Lower lobe of right lung (tissue), 2 donors: ENCODE results near the gene ZNF609. TPM values are rescaled to one million over a fixed set of nuclear protein-coding genes. Genes with fewer than 3 reads are reported as not detected.

Source experiments
- ATAC-seq, 2 donors: fragments of 200-7000 bp; cut with Tn5 transposase; one replicate each; pipeline ENCODE4 v1.9.1; 2020 to 2022; ENCODE audit warnings: mild to moderate bottlenecking in 2 of 2, moderate library complexity in 2 of 2
- DNase-seq: peaks from one replicate; pipeline ENCODE4 v3.0.0-alpha.2; 2020
- H3K27ac ChIP-seq: fragments of 200-600 bp; one replicate; pipeline ENCODE4 v1.8.0; 2022
- H3K27me3 ChIP-seq: fragments of 200-600 bp; one replicate; pipeline ENCODE4 v1.8.0; 2022; ENCODE audit warnings: low read depth
- H3K36me3 ChIP-seq: fragments of 200-600 bp; one replicate; pipeline ENCODE4 v1.8.0; 2022; ENCODE audit warnings: mild to moderate bottlenecking
- H3K4me1 ChIP-seq: fragments of 200-600 bp; one replicate; pipeline ENCODE4 v1.8.0; 2022
- H3K4me3 ChIP-seq: fragments of 200-600 bp; one replicate; pipeline ENCODE4 v1.8.0; 2022; ENCODE audit warnings: mild to moderate bottlenecking
- H3K9me3 ChIP-seq: fragments of 200-600 bp; one replicate; pipeline ENCODE4 v1.8.0; 2022
- intact Hi-C: fragments of 100-400 bp; cut with DNase I; formaldehyde crosslinking; loops from one replicate; pipeline ENCODE4 v1.11.0; 2022
- total RNA-seq: library from RNA; stranded (reverse); fragmentation: NEBNext Ultra II Directional; extraction: Animal tissue kit (Norgen Biotek cat#: 25700); gene quantifications from one replicate; pipeline ENCODE4 v1.2.1, GENCODE V29; 2021
- TF ChIP-seq, protein P1 (sequence below): fragments of 200-600 bp; IDR thresholded peaks from one replicate; pipeline ENCODE4 v1.8.0; 2022; ENCODE audit warnings: antibody characterized with exemption, mild to moderate bottlenecking
- donor health status: DM: no; HTN: yes; CAD: no; lungs with severe emphysema.

The ZNF609 gene
- total RNA-seq, 1 donor from 2014 or later, result 45.3 TPM

DNA sequence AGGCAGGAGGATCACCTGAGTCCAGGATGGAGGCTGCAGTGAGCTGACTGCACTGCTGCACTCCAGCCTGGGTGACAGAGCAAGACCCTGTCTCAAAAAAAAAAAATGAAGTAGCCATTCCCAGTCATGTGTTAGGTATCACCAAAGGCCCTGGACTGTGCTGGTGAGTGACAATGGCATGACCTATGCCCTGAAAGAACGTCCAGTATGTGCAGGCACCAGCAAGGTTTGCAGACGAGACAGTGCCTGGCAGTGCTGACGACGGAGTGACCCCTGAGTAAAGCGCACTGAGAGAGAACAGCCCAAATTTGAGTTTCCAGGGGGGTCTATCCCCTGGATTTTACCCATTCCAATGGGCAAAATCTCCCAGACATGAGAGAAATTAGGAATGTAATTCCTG, 269.8 kb downstream of the ZNF609 start:
- ATAC-seq (no peak), DNase-seq (no peak)
- no peaks in the 10 kb centered on the region for H3K36me3 ChIP-seq
- no peak overlapping the region for H3K4me3 ChIP-seq
- no peaks in the 10 kb centered on the region for H3K9me3 ChIP-seq
- intact Hi-C loops, result no loop called here
- TF ChIP-seq, protein P1, sequence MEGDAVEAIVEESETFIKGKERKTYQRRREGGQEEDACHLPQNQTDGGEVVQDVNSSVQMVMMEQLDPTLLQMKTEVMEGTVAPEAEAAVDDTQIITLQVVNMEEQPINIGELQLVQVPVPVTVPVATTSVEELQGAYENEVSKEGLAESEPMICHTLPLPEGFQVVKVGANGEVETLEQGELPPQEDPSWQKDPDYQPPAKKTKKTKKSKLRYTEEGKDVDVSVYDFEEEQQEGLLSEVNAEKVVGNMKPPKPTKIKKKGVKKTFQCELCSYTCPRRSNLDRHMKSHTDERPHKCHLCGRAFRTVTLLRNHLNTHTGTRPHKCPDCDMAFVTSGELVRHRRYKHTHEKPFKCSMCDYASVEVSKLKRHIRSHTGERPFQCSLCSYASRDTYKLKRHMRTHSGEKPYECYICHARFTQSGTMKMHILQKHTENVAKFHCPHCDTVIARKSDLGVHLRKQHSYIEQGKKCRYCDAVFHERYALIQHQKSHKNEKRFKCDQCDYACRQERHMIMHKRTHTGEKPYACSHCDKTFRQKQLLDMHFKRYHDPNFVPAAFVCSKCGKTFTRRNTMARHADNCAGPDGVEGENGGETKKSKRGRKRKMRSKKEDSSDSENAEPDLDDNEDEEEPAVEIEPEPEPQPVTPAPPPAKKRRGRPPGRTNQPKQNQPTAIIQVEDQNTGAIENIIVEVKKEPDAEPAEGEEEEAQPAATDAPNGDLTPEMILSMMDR, result no peak
- no peak overlapping the region for H3K27ac ChIP-seq
- H3K4me1 ChIP-seq, result peaks cover 7% of the 10 kb centered on the region
- H3K27me3 ChIP-seq, result no peaks in the 10 kb centered on the region

DNA sequence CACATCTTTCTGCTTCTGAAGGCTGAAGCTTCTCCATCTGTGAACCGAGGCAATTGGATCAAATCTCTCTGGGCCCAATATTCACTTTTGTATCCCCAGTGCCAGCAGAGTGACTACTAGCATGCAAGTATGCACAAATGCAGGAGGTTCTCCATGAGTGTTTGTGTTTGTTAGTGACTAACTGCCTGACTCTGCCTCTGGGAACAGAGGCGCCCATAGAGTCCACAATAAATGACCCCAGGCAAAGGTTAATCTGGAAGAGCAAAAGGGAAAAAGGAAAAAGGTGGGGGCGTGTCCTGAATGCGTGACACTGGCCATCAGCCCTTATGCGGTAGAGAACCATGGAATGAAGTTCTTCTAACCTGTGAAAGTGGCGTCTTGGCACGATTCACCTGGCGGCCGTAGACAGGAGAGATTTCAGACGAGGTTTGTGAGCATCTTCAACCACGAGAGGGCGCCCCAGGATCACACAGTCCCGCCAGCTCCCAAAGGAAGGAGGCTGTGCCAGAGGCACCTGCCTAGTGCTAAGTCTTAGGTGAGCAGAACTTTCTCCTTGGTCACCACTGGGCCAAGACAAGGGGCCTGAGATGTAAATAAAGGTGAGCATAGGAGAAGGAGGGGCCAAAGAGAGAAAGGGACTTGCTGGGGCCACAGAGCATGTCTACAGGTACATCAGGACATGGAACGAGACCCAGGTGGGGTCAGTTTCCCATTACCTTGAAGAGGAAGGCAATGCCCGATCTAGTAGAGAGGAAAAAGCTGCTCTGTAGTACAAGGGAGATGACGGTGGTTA, 270.8 kb downstream of the ZNF609 start:
- peak; percentile 90 for ATAC-seq
- Histone ChIP-seq H3K9me3 (no peaks in the 10 kb centered on the region), H3K36me3 (no peaks in the 10 kb centered on the region), H3K27ac (no peak overlapping the region), H3K27me3 (no peaks in the 10 kb centered on the region), H3K4me1 (peaks cover 7% of the 10 kb centered on the region), H3K4me3 (no peak overlapping the region)
- DNase-seq, result peak; percentile 90
- intact Hi-C loops, result no loop called here
- TF ChIP-seq, protein P1, result peak; percentile 86

DNA sequence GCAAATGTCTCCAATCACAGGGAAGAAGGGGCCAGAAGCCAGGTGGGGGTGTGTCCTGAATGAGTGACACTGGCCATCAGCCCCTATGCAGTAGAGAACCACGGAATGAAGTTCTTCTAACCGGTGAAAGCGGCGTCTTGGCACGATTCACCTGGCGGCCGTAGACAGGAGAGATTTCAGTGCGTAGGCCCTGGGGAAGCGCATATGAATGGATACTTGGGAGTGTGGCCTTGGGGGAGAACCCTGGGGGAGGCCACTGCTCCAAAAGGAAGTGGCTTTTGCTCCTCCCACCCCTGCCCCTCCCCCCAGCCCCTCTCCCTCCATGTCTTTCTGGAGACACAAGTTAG, 271.4 kb downstream of the ZNF609 start:
- H3K27me3 ChIP-seq, result no peaks in the 10 kb centered on the region
- H3K4me1 ChIP-seq, result peaks cover 7% of the 10 kb centered on the region
- no peak overlapping the region for H3K4me3 ChIP-seq
- no peaks in the 10 kb centered on the region for H3K9me3 ChIP-seq
- no peak for ATAC-seq
- TF ChIP-seq, protein P1, result no peak
- DNase-seq, result no peak
- H3K36me3 ChIP-seq, result no peaks in the 10 kb centered on the region
- no peak overlapping the region for H3K27ac ChIP-seq
- intact Hi-C loops, result no loop called here

DNA sequence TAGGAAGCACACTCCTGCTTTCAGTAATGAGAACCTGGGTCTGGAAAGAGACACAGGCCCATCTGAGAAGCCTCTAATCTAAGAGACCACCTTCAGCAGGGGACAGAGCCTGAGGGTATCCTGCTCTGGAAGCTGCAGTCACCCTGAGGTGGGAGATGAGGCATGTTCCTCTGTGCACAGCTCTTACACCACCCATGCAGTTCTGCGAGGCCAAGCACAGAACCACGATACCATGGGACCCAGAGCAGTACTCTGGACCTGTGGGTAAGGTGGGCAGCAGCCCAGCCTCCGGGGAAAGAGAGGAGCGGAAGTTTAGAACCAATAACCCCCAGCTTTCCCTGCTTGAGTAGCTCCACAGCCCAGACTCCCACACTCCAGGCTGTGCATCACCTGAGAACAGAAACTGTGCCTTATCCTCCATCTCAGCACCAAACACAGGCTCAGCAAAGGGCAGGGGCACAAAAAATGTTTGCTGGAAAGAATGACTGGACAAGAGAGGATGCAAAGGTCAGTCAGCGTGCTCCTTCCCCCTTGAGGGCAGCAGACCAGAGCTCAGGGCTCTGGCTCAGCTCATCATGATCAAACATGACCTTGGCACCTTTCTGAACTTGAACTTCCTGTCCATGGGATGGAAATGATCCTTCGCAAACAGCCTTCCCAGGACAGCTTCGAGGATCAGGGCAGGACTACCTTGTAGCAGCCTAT, 271.9 kb downstream of the ZNF609 start:
- intact Hi-C loops, result no loop called here
- ATAC-seq (no peak), DNase-seq (no peak)
- TF ChIP-seq, protein P1, result no peak
- no peak overlapping the region for H3K27ac ChIP-seq
- H3K4me3 ChIP-seq, result no peak overlapping the region
- H3K9me3 ChIP-seq, result no peaks in the 10 kb centered on the region
- H3K27me3 ChIP-seq, result no peaks in the 10 kb centered on the region
- no peaks in the 10 kb centered on the region for H3K36me3 ChIP-seq
- peaks cover 7% of the 10 kb centered on the region for H3K4me1 ChIP-seq

Other genes starting within 250 kb of the ZNF609 start
- gene CSNK1G1, start 104.4 kb upstream of the ZNF609 start, total RNA-seq, result 19.8 TPM
- gene PCLAF, start 79.1 kb upstream of the ZNF609 start, total RNA-seq, result 4.5 TPM
- gene TRIP4, start 72.7 kb upstream of the ZNF609 start, total RNA-seq, result 23.2 TPM